Spinal cord (tissue), 10 donors: ENCODE data around the gene ATN1. TPM values are rescaled to one million over a fixed set of nuclear protein-coding genes. Genes with fewer than 3 reads are reported as not detected.
A peak's percentile ranks its signal among the peaks of the same experiment; 100 is the strongest.

Experiments
- DNase-seq, 6 donors: peaks; one replicate each; pipeline versions ENCODE4 v3.0.0 to v3.0.0-alpha.2; 2013 to 2015; ENCODE audit warnings: low spot score in 6 of 6, low read depth in 4 of 6
- H3K27ac ChIP-seq: one replicate; pipeline ENCODE4 v1.5.1; 2013; ENCODE audit warnings: low read depth, low read length, control low read depth
- H3K27me3 ChIP-seq: one replicate; pipeline ENCODE4 v1.6.1; 2013; ENCODE audit warnings: low read length; ENCODE audit not compliant: control insufficient read depth, insufficient read depth
- H3K36me3 ChIP-seq: one replicate; pipeline ENCODE4 v1.6.1; 2013; ENCODE audit warnings: low read length; ENCODE audit not compliant: control insufficient read depth, insufficient read depth
- H3K4me1 ChIP-seq: one replicate; pipeline ENCODE4 v1.6.1; 2013; ENCODE audit warnings: low read length; ENCODE audit not compliant: control insufficient read depth, insufficient read depth
- H3K4me3 ChIP-seq: one replicate; pipeline ENCODE4 v1.5.1; 2013; ENCODE audit warnings: low read depth, low read length, control low read depth
- H3K9me3 ChIP-seq: one replicate; pipeline ENCODE4 v1.6.1; 2013; ENCODE audit warnings: low read length; ENCODE audit not compliant: control insufficient read depth, insufficient read depth
- WGBS: methylation state at CpG from one replicate; pipeline ENCODE4 v1.1.5; 2013; ENCODE audit warnings: missing lambda C conversion rate; ENCODE audit not compliant: insufficient coverage; 5-methylcytosine and 5-hydroxymethylcytosine counted together
- polyA plus RNA-seq, 2 donors: library from polyadenylated mRNA; unstranded; fragments of 120-200 nt; gene quantifications; one replicate each; pipeline ENCODE4 v1.2.1, GENCODE V29; 2013; ENCODE audit not compliant: insufficient read length in 2 of 2
- total RNA-seq, 2 donors: library from RNA; depleted of rRNA in 1 of 2; stranded (reverse); fragments of 120-200 nt in 1 of 2; fragments of >200 nt in 1 of 2; gene quantifications; one replicate each; pipeline versions ENCODE4 v1.2.3 to v1.2.4, GENCODE V29; 2013 to 2014
- donor health status: healthy.

The ATN1 gene
- total and polyA plus RNA-seq, 4 donors: 23.1 to 228 (median 117) TPM

DNA sequence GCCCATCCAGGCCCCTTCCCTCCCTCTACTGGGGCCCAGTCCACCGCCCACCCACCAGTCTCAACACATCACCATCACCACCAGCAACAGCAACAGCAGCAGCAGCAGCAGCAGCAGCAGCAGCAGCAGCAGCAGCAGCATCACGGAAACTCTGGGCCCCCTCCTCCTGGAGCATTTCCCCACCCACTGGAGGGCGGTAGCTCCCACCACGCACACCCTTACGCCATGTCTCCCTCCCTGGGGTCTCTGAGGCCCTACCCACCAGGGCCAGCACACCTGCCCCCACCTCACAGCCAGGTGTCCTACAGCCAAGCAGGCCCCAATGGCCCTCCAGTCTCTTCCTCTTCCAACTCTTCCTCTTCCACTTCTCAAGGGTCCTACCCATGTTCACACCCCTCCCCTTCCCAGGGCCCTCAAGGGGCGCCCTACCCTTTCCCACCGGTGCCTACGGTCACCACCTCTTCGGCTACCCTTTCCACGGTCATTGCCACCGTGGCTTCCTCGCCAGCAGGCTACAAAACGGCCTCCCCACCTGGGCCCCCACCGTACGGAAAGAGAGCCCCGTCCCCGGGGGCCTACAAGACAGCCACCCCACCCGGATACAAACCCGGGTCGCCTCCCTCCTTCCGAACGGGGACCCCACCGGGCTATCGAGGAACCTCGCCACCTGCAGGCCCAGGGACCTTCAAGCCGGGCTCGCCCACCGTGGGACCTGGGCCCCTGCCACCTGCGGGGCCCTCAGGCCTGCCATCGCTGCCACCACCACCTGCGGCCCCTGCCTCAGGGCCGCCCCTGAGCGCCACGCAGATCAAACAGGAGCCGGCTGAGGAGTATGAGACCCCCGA is 9.1 kb downstream of the ATN1 start:
- Histone ChIP-seq H3K36me3 (peaks cover 80% of the 10 kb centered on the region), H3K27me3 (no peaks in the 10 kb centered on the region), H3K4me1 (peaks cover 42% of the 10 kb centered on the region), H3K9me3 (no peaks in the 10 kb centered on the region), H3K4me3 (peak overlapping the region; percentile 77), H3K27ac (peak overlapping the region; percentile 93)
- WGBS: 27% methylated on average over 36 of the region's 36 CpGs
- DNase-seq: no peak

DNA sequence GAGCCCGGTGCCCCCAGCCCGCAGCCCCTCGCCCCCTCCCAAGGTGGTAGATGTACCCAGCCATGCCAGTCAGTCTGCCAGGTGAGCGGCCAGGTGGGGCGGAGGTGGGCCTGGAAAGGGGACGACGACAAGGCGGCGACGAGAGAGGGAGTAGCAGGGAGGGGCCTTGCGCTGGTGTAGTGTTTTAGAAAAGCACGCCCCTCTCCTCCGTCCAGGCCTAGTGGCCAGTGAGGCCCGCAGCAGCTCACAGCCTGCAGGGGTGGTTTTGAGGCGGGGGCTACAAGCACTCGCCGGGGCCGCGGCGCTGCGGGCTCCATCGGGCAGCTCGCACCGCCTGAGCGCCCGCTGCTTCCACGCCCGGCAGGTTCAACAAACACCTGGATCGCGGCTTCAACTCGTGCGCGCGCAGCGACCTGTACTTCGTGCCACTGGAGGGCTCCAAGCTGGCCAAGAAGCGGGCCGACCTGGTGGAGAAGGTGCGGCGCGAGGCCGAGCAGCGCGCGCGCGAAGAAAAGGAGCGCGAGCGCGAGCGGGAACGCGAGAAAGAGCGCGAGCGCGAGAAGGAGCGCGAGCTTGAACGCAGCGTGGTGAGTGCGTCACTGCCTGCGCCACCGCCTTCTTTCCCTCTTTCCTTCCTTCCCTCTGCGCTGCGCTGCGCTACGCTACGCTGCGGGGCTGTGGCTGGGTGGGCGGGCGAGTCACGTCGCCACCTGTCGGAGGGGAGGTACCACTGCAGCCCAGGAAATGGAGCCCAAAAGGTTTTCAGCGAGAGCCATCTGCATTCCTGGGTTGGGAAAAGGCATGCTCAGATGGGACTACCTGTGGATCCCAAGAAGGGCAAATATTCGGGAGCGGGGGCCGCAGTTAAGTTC is 10.0 kb downstream of the ATN1 start:
- Histone ChIP-seq H3K4me1 (peaks cover 48% of the 10 kb centered on the region), H3K27ac (peak overlapping the region; percentile 93), H3K36me3 (peaks cover 88% of the 10 kb centered on the region), H3K9me3 (no peaks in the 10 kb centered on the region), H3K4me3 (peak overlapping the region; percentile 77), H3K27me3 (no peaks in the 10 kb centered on the region)
- WGBS: under 1% methylated on average over 73 of the region's 80 CpGs
- peak; percentile 85 to 99 (median 92) for DNase-seq

DNA sequence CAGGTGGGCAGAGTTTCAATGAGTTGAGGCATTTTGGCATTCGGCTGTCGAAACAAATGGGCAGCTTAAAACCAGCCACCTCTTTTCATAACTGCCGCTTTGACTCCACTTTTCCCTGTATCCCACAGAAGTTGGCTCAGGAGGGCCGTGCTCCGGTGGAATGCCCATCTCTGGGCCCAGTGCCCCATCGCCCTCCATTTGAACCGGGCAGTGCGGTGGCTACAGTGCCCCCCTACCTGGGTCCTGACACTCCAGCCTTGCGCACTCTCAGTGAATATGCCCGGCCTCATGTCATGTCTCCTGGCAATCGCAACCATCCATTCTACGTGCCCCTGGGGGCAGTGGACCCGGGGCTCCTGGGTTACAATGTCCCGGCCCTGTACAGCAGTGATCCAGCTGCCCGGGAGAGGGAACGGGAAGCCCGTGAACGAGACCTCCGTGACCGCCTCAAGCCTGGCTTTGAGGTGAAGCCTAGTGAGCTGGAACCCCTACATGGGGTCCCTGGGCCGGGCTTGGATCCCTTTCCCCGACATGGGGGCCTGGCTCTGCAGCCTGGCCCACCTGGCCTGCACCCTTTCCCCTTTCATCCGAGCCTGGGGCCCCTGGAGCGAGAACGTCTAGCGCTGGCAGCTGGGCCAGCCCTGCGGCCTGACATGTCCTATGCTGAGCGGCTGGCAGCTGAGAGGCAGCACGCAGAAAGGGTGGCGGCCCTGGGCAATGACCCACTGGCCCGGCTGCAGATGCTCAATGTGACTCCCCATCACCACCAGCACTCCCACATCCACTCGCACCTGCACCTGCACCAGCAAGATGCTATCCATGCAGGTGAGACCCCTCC is 10.8 kb downstream of the ATN1 start:
- H3K9me3 ChIP-seq: no peaks in the 10 kb centered on the region
- WGBS: 87% methylated on average over 30 of the region's 32 CpGs
- DNase-seq: no peak
- peaks cover 55% of the 10 kb centered on the region for H3K4me1 ChIP-seq
- H3K36me3 ChIP-seq: peaks cover 83% of the 10 kb centered on the region
- H3K4me3 ChIP-seq: peak overlapping the region; percentile 77
- no peaks in the 10 kb centered on the region for H3K27me3 ChIP-seq
- H3K27ac ChIP-seq: peak overlapping the region; percentile 93

DNA sequence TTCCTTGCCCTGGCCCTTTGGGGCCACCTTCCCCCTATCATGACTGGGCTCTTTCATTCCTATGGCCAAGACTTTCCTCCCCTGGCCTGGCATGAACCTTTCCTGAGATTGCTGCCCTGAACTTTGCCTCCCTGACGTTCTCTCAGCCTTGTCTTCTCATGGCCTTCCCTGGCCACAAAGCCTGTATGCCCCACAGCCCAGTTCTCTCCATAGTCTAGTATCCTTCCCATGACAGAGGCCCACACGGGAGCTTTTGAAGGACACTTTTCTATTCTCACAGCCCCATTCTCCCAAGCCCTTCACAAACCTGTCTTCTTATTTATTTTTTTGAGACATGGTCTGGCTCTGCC is 11.4 kb downstream of the ATN1 start:
- no peak overlapping the region for H3K27ac ChIP-seq
- no peak for DNase-seq
- peaks cover 55% of the 10 kb centered on the region for H3K4me1 ChIP-seq
- H3K4me3 ChIP-seq: no peak overlapping the region
- H3K9me3 ChIP-seq: no peaks in the 10 kb centered on the region
- no peaks in the 10 kb centered on the region for H3K27me3 ChIP-seq
- WGBS: 75% methylated on average over 2 of the region's 2 CpGs
- peaks cover 78% of the 10 kb centered on the region for H3K36me3 ChIP-seq

DNA sequence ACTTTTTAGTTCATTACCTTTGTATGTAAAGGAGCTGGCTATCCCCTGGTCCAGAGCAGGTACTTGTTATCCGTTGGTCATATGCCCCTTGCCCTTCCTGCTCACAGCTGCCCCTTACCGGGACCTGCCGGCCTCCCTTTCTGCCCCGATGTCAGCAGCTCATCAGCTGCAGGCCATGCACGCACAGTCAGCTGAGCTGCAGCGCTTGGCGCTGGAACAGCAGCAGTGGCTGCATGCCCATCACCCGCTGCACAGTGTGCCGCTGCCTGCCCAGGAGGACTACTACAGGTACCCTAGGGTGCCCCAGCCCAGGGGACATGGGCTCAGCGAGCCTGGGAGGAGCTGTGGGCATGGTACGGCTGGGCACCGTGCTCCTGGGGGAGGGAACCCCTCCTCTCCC is 13.5 kb downstream of the ATN1 start:
- DNase-seq: no peak
- Histone ChIP-seq H3K9me3 (no peaks in the 10 kb centered on the region), H3K27ac (no peak overlapping the region), H3K27me3 (no peaks in the 10 kb centered on the region), H3K36me3 (peaks cover 69% of the 10 kb centered on the region), H3K4me1 (peaks cover 72% of the 10 kb centered on the region), H3K4me3 (no peak overlapping the region)
- 83% methylated on average over 10 of the region's 12 CpGs for WGBS

DNA sequence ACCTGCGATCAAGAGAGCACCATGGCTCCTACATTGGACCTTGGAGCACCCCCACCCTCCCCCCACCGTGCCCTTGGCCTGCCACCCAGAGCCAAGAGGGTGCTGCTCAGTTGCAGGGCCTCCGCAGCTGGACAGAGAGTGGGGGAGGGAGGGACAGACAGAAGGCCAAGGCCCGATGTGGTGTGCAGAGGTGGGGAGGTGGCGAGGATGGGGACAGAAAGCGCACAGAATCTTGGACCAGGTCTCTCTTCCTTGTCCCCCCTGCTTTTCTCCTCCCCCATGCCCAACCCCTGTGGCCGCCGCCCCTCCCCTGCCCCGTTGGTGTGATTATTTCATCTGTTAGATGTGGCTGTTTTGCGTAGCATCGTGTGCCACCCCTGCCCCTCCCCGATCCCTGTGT is 14.0 kb downstream of the ATN1 start:
- no peak overlapping the region for H3K27ac ChIP-seq
- 70% methylated on average over 2 of the region's 12 CpGs for WGBS
- no peak for DNase-seq
- no peak overlapping the region for H3K4me3 ChIP-seq
- H3K4me1 ChIP-seq: peaks cover 72% of the 10 kb centered on the region
- H3K27me3 ChIP-seq: no peaks in the 10 kb centered on the region
- no peaks in the 10 kb centered on the region for H3K9me3 ChIP-seq
- peaks cover 69% of the 10 kb centered on the region for H3K36me3 ChIP-seq

DNA sequence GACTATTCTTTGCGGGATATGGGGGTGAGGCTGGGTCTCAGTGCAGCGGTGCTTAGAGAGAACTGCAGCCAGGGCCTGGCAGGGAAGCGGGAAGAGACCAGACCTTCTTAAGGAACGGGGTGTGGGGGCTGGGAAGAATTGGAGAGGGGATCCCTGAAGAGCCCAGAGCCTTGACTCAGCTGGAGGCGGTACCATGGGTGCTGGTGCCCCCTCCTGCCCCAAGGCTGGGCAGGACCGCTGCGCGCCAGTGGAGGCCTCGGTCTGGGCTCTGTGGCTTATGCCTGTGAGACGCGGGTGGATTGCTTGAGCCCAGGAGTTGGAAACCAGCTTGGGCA is 14.5 kb downstream of the ATN1 start:
- Histone ChIP-seq H3K27ac (peak overlapping the region; percentile 99), H3K4me1 (peaks cover 69% of the 10 kb centered on the region)
- DNase-seq: no peak

DNA sequence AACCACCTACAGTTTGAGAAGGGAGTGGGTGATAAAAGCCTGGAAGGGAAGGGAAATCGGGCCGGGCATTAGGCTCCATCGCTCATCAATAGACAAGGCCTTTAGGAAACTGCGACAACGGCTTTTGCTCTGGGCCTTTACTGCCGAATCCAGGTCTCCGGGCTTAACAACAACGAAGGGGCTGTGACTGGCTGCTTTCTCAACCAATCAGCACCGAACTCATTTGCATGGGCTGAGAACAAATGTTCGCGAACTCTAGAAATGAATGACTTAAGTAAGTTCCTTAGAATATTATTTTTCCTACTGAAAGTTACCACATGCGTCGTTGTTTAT is 15.6 kb downstream of the ATN1 start:
- H3K27me3 ChIP-seq: no peaks in the 10 kb centered on the region
- peak overlapping the region; percentile 99 for H3K27ac ChIP-seq
- peaks cover 65% of the 10 kb centered on the region for H3K36me3 ChIP-seq
- no peaks in the 10 kb centered on the region for H3K9me3 ChIP-seq
- 0% methylated on average over 6 of the region's 13 CpGs for WGBS
- H3K4me1 ChIP-seq: peaks cover 59% of the 10 kb centered on the region
- peak in 5 of 6 donors; percentile 70 to 98 (median 88) for DNase-seq
- peak overlapping the region; percentile 96 for H3K4me3 ChIP-seq

More for the DNA sequence above, 14.5 kb downstream of the ATN1 start:
- Histone ChIP-seq H3K27me3 (no peaks in the 10 kb centered on the region), H3K4me3 (no peak overlapping the region), H3K9me3 (no peaks in the 10 kb centered on the region), H3K36me3 (peaks cover 68% of the 10 kb centered on the region)
- WGBS: 88% methylated on average over 11 of the region's 11 CpGs

DNA sequence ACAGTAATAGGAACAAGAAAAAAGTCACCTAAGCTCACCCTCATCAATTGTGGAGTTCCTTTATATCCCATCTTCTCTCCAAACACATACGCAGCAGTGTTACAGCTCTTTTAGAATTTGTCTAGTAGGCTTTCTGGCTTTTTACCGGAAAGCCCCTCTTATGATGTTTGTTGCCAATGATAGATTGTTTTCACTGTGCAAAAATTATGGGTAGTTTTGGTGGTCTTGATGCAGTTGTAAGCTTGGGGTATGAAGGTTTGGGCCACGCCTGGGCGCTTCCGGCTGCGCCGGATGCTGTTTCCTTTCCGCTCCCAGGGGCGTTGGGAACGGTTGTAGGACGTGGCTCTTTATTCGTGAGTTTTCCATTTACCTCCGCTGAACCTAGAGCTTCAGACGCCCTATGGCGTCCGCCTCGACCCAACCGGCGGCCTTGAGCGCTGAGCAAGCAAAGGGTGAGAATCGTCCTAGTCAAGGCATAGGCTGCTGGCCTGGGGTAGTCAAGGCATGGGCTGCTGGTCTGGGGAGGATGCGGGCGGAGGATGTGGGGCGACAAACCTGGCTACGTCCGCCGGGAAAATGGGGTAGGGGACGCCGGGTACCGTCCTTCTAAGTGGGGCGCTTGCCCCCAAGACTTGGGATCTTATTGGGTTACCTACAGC is 16.1 kb downstream of the ATN1 start, which contains the start of the genes C12orf57 and RNU7-1:
Gene C12orf57, plus strand, starts transcription at position 301 of the 659 bp plus-strand sequence. Its CDS starts 100 bp downstream, at position 401.
Gene RNU7-1, plus strand, starts transcription at position 95 of the 659 bp plus-strand sequence.
- H3K9me3 ChIP-seq: no peaks in the 10 kb centered on the region
- no peaks in the 10 kb centered on the region for H3K27me3 ChIP-seq
- H3K36me3 ChIP-seq: peaks cover 60% of the 10 kb centered on the region
- H3K4me3 ChIP-seq: peak within 1 kb of the TSS; percentile 96
- peak; percentile 61 to 96 (median 87) for DNase-seq
- H3K4me1 ChIP-seq: peaks cover 54% of the 10 kb centered on the region
- WGBS: under 1% methylated on average over 30 of the region's 31 CpGs
- H3K27ac ChIP-seq: peak within 1 kb of the TSS; percentile 99
